Memory B cell (primary cell): ENCODE measurements around the gene SALL1.

ENCODE experiments used
- ATAC-seq: fragments of 150-1000 bp; cut with Tn5 transposase; 2 replicates; pipeline ENCODE4 v1.10.0; 2021; ENCODE audit warnings: low read depth, mild to moderate bottlenecking, moderate library complexity
- DNase-seq, 2 donors: peaks; one replicate each; pipeline ENCODE4 v3.0.0; 2022; ENCODE audit warnings: low spot score in 2 of 2
- H3K27ac Mint-ChIP-seq: one replicate; pipeline ENCODE4 v1.8.0; 2022; ENCODE audit warnings: mild to moderate bottlenecking, moderate library complexity, mixed read lengths
- H3K27me3 Mint-ChIP-seq: one replicate; pipeline ENCODE4 v1.8.0; 2022; ENCODE audit warnings: mixed read lengths
- H3K36me3 Mint-ChIP-seq: one replicate; pipeline ENCODE4 v1.8.0; 2022; ENCODE audit warnings: mild to moderate bottlenecking, mixed read lengths
- H3K4me1 Mint-ChIP-seq: one replicate; pipeline ENCODE4 v1.8.0; 2022; ENCODE audit warnings: mixed read lengths
- H3K4me3 Mint-ChIP-seq: one replicate; pipeline ENCODE4 v1.8.0; 2022; ENCODE audit warnings: mild to moderate bottlenecking, moderate library complexity, mixed read lengths
- H3K9me3 Mint-ChIP-seq: one replicate; pipeline ENCODE4 v1.8.0; 2022; ENCODE audit warnings: mixed read lengths

Gene SALL1

DNA sequence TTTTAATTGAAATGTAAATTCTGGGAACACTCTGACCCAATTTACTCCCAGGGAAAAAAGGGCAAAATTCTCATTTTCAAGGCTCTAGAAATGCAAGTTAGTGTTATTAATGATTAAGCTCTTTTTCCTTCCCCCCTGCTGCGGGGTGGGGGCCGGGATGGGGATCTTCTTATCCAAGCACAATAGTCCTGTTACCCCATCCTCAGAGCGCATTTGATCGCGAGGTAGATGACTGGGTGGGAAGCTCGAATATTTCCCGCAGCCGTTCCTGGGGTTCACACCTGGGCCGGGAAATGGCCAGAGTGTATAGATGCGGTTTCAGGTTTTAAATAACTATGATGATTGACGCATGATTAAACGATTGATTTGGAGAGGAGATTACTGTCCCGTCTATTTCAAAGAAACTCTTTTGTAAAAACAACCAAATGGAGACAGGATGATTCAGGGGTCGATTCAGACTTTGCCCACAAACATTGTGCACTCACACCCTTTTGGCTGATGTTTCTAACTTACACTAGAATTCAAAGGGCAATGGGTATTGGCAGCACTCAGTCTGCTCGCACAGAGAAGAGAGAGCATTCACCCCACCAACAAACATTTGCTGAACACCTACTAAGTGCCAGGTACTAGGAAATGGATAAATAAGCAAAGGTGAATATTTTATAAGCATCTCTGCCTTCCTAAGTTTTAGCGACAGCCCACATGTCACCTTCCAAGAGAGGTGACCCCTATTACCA lies 55.0 kb downstream of the SALL1 start:
- no peaks in the 10 kb centered on the region for H3K36me3 Mint-ChIP-seq
- DNase-seq: no peak
- H3K4me3 Mint-ChIP-seq: no peak overlapping the region
- no peaks in the 10 kb centered on the region for H3K27me3 Mint-ChIP-seq
- peaks cover 6% of the 10 kb centered on the region for H3K9me3 Mint-ChIP-seq
- no peak for ATAC-seq
- no peaks in the 10 kb centered on the region for H3K4me1 Mint-ChIP-seq
- no peak overlapping the region for H3K27ac Mint-ChIP-seq

DNA sequence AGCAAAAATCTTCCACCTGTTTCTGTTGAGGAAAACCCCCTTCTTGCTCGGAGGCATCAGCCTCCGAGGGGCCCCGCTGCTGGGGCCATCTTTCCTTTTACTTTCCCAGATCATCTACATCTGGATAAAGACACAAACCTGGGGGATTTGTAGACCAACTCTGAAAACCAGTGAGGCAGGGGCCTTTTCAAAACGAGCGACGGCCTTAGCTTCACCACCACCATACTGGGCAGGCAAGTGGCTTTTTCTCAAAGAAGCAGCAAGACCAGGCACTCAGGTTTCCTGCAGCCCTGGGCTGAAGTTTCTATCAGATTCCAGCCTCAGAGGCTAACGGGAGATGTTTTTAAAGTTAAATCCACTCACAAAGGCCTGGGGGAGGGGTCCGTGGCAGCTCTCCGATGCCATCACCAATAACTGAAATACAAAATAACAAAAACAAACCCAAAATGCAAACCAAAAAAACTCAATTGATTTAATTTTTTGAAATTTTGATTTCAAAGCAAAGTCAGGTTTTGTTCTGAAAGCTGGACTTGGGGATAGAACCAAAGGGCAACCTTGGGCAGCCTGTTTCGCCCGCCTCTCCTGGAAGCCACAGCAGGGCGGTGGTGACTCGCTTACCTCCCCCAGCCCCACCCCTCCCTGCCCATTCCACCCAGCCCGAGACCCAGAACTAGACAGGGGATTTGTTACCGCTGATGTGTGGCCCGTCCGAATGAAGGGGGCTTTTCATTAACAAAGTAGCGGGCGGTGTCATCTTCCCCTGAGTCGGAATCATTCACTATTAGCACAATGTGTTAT lies 55.8 kb downstream of the SALL1 start:
- H3K36me3 Mint-ChIP-seq: no peaks in the 10 kb centered on the region
- no peaks in the 10 kb centered on the region for H3K27me3 Mint-ChIP-seq
- DNase-seq (no peak), ATAC-seq (no peak)
- H3K9me3 Mint-ChIP-seq: peaks cover 7% of the 10 kb centered on the region
- H3K27ac Mint-ChIP-seq: no peak overlapping the region
- no peaks in the 10 kb centered on the region for H3K4me1 Mint-ChIP-seq
- no peak overlapping the region for H3K4me3 Mint-ChIP-seq

DNA sequence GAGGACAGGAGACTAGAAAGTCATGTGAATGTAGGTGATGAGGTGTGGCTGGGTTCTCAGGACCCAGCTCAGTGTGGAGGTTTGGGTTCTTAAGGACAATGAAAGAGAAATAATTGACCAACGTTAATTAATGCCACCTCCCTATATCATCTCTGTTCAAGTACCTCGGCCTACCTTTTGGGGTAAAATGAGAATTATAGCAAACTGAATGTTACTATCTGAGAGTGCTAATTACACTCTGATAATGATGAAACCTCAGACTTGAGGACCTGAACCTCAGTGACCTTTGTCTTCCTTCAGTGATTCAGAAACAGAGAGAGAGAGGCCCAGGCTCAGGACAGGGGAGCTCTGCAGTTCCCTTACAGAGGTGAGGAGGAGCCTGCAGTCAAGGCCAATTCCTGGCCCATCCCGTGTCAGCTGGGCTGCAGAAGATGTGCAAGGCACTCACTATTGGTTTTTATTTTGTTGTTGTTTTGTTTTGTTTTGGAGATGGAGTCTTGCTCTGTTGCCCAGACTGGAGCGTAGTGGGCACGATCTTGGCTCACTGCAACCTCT lies 57.3 kb downstream of the SALL1 start:
- DNase-seq: no peak

More for the DNA sequence above, 57.3 kb downstream of the SALL1 start:
- Mint-ChIP-seq H3K27me3 (no peaks in the 10 kb centered on the region), H3K9me3 (peaks cover 5% of the 10 kb centered on the region), H3K36me3 (no peaks in the 10 kb centered on the region), H3K4me3 (no peak overlapping the region), H3K4me1 (no peaks in the 10 kb centered on the region), H3K27ac (no peak overlapping the region)
- no peak for ATAC-seq
